Measurements from ENCODE around the gene SOHLH1. TPM values are rescaled to one million over a fixed set of nuclear protein-coding genes. Genes with fewer than 3 reads are reported as not detected.

SOHLH1 gene
- total RNA-seq, 1 experiment from 2014 or later, result not detected

GRCh38 chr9:135693265-135693664 is 6.0 kb downstream of the SOHLH1 start:
- no peak overlapping the region for H3K4me2 ChIP-seq (ENCODE audit: low read length)
- DNase-seq, result peak; percentile 1
- ATAC-seq, result no peak
- H3K9me2 ChIP-seq (replicated peaks; ENCODE audit: low read length), result no peaks in the 10 kb centered on the region
- no peak for TF ChIP-seq EZH2 (IDR thresholded peaks at IDR 0.05; ENCODE audit: low read length, unreplicated experiment)
- TF ChIP-seq EZH2phosphoT487 (IDR thresholded peaks at IDR 0.05; ENCODE audit: borderline replicate concordance, low read length), result no peak
- TF ChIP-seq, protein P1, sequence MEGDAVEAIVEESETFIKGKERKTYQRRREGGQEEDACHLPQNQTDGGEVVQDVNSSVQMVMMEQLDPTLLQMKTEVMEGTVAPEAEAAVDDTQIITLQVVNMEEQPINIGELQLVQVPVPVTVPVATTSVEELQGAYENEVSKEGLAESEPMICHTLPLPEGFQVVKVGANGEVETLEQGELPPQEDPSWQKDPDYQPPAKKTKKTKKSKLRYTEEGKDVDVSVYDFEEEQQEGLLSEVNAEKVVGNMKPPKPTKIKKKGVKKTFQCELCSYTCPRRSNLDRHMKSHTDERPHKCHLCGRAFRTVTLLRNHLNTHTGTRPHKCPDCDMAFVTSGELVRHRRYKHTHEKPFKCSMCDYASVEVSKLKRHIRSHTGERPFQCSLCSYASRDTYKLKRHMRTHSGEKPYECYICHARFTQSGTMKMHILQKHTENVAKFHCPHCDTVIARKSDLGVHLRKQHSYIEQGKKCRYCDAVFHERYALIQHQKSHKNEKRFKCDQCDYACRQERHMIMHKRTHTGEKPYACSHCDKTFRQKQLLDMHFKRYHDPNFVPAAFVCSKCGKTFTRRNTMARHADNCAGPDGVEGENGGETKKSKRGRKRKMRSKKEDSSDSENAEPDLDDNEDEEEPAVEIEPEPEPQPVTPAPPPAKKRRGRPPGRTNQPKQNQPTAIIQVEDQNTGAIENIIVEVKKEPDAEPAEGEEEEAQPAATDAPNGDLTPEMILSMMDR (conservative IDR thresholded peaks at IDR 0.05; ENCODE audit: low read depth, low read length), result no peak
- intact Hi-C loops (cut with micrococcal nuclease), result no loop called here
- POLR2A ChIA-PET (ENCODE audit: unreplicated experiment), result no interaction called here
- no peaks in the 10 kb centered on the region for H4K20me1 ChIP-seq (ENCODE audit: low read length)
- H3K9me3 ChIP-seq (ENCODE audit: low read length), result no peaks in the 10 kb centered on the region
- H3K27me3 ChIP-seq (ENCODE audit: low read length), result no peaks in the 10 kb centered on the region
- CTCF ChIA-PET, result no interaction called here
- no peaks in the 10 kb centered on the region for H3F3A ChIP-seq (ENCODE audit: low read length, unreplicated experiment)
- peak overlapping the region; percentile 32 for H2AFZ ChIP-seq (ENCODE audit: low read length)
- no peaks in the 10 kb centered on the region for H3K79me2 ChIP-seq (ENCODE audit: low read length)
- no TSS peak for BruUV-seq (replicated peaks)
- no peak overlapping the region for H3K4me3 ChIP-seq (ENCODE audit: low read length)
- H3K27ac ChIP-seq (ENCODE audit: low read length), result no peak overlapping the region
- H3K9ac ChIP-seq (ENCODE audit: low read length), result no peak overlapping the region
- H3K36me3 ChIP-seq (ENCODE audit: low read depth, low read length), result no peaks in the 10 kb centered on the region
- no peaks in the 10 kb centered on the region for H3K4me1 ChIP-seq (ENCODE audit: insufficient read depth, low read length)

DNA sequence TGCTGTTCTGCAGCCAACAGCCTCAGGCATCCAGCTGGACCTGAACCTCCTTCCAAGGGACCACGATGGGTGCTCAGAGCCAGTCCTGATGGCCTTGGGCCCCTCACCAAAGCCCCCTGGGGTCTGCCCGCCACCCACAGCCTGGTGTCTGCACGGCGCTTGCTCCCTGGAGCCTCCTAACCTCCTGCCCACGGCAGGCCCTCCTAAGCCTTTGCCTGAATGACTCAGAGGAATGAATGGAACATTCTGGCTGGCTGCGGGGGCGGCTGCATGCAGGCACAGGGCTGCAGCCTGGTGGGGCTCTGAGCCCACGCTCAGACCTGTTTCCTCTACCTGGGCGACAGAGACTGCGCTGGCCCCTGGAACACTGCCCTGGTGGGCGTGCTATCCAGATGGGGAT is 6.9 kb downstream of the SOHLH1 start:
- Histone ChIP-seq H2AFZ (ENCODE audit: low read length) (no peak overlapping the region), H3K4me3 (ENCODE audit: low read length) (no peak overlapping the region), H3K4me1 (ENCODE audit: insufficient read depth, low read length) (no peaks in the 10 kb centered on the region), H3K27me3 (ENCODE audit: low read length) (no peaks in the 10 kb centered on the region), H3K9me2 (replicated peaks; ENCODE audit: low read length) (no peaks in the 10 kb centered on the region), H3K4me2 (ENCODE audit: low read length) (no peak overlapping the region), H3F3A (ENCODE audit: low read length, unreplicated experiment) (no peaks in the 10 kb centered on the region), H3K36me3 (ENCODE audit: low read depth, low read length) (no peaks in the 10 kb centered on the region), H3K27ac (ENCODE audit: low read length) (no peak overlapping the region), H4K20me1 (ENCODE audit: low read length) (no peaks in the 10 kb centered on the region), H3K79me2 (ENCODE audit: low read length) (no peaks in the 10 kb centered on the region), H3K9me3 (ENCODE audit: low read length) (no peaks in the 10 kb centered on the region), H3K9ac (ENCODE audit: low read length) (no peak overlapping the region)
- TF ChIP-seq, protein P1 (conservative IDR thresholded peaks at IDR 0.05; ENCODE audit: low read depth, low read length), result no peak
- TF ChIP-seq EZH2phosphoT487 (IDR thresholded peaks at IDR 0.05; ENCODE audit: borderline replicate concordance, low read length) (no peak), EZH2 (IDR thresholded peaks at IDR 0.05; ENCODE audit: low read length, unreplicated experiment) (no peak)
- ChIA-PET POLR2A (ENCODE audit: unreplicated experiment) (no interaction called here), CTCF (no interaction called here)
- DNase-seq (no peak), ATAC-seq (no peak)
- intact Hi-C loops (cut with micrococcal nuclease), result no loop called here
- BruUV-seq (replicated peaks), result no TSS peak

GRCh38 chr9:135690836-135691570 is 8.3 kb downstream of the SOHLH1 start:
- no peak for TF ChIP-seq EZH2 (IDR thresholded peaks at IDR 0.05; ENCODE audit: low read length, unreplicated experiment)
- CTCF ChIA-PET, result no interaction called here
- intact Hi-C loops (cut with micrococcal nuclease), result no loop called here
- POLR2A ChIA-PET (ENCODE audit: unreplicated experiment), result no interaction called here
- Histone ChIP-seq H3F3A (ENCODE audit: low read length, unreplicated experiment) (no peaks in the 10 kb centered on the region), H3K27me3 (ENCODE audit: low read length) (no peaks in the 10 kb centered on the region), H3K36me3 (ENCODE audit: low read depth, low read length) (no peaks in the 10 kb centered on the region), H3K4me2 (ENCODE audit: low read length) (no peak overlapping the region), H3K4me3 (ENCODE audit: low read length) (no peak overlapping the region), H4K20me1 (ENCODE audit: low read length) (no peaks in the 10 kb centered on the region), H3K27ac (ENCODE audit: low read length) (no peak overlapping the region), H3K9me3 (ENCODE audit: low read length) (no peaks in the 10 kb centered on the region), H3K9ac (ENCODE audit: low read length) (no peak overlapping the region), H3K9me2 (replicated peaks; ENCODE audit: low read length) (no peaks in the 10 kb centered on the region), H3K79me2 (ENCODE audit: low read length) (no peaks in the 10 kb centered on the region), H3K4me1 (ENCODE audit: insufficient read depth, low read length) (no peaks in the 10 kb centered on the region), H2AFZ (ENCODE audit: low read length) (no peak overlapping the region)
- ATAC-seq (no peak), DNase-seq (no peak)
- no TSS peak for BruUV-seq (replicated peaks)
